Subcutaneous adipose tissue (tissue), 4 donors: ENCODE data around the gene WDR73. TPM values are rescaled to one million over a fixed set of nuclear protein-coding genes. Genes with fewer than 3 reads are reported as not detected.

Experiments used
- total RNA-seq, 4 donors: library from RNA; depleted of rRNA; stranded (reverse); fragments of >200 nt; gene quantifications; one replicate each; pipeline ENCODE4 v1.1.0, GENCODE V29; 2016
- TF ChIP-seq, protein P1 (sequence below): fragments of 450-650 bp; IDR thresholded peaks from one replicate; pipeline ENCODE4 v1.5.1; 2016; ENCODE audit warnings: low read depth, mild to moderate bottlenecking, control low read depth, antibody characterized with exemption, moderate library complexity

Gene WDR73
- total RNA-seq, 4 donors from 2014 or later: 9.5 to 19.8 (median 15.8) TPM

DNA sequence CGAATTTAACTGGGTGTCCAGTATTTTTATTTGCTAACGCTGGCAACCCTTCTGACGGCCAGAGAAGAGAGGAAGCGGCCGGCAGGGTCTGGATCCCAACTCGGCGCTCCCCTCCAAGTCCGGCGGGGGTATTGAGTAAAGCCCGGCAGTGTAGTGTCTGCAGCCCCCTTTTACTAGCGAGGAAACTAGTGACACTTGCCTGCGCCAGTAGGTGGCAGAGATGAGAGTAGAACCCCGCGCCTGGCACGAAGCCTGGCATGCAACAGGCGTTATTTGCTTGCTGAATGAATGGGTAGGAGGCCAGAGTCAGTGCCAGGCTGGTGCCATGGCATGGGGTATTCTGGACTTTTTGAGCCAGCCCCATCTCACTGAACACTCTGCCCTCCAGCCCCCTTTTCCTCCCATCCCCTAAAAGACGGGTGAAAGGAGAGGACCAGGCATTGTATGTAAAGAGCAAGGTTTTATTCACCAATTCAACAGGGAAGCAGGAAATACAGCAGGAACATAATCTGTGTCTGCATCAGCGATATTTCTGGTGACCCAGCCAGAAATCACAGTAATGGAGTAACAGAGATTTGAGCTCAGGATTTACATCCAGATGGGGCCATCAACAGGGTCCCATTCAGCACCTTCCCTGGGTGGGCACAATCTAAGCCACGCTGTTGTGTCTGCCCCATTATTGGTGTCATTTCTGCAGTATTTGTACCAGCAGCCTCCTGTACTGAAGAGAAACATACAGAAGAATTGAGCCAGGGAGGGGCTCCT, 788 bp upstream of the WDR73 start:
- TF ChIP-seq, protein P1, sequence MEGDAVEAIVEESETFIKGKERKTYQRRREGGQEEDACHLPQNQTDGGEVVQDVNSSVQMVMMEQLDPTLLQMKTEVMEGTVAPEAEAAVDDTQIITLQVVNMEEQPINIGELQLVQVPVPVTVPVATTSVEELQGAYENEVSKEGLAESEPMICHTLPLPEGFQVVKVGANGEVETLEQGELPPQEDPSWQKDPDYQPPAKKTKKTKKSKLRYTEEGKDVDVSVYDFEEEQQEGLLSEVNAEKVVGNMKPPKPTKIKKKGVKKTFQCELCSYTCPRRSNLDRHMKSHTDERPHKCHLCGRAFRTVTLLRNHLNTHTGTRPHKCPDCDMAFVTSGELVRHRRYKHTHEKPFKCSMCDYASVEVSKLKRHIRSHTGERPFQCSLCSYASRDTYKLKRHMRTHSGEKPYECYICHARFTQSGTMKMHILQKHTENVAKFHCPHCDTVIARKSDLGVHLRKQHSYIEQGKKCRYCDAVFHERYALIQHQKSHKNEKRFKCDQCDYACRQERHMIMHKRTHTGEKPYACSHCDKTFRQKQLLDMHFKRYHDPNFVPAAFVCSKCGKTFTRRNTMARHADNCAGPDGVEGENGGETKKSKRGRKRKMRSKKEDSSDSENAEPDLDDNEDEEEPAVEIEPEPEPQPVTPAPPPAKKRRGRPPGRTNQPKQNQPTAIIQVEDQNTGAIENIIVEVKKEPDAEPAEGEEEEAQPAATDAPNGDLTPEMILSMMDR: no peak

DNA sequence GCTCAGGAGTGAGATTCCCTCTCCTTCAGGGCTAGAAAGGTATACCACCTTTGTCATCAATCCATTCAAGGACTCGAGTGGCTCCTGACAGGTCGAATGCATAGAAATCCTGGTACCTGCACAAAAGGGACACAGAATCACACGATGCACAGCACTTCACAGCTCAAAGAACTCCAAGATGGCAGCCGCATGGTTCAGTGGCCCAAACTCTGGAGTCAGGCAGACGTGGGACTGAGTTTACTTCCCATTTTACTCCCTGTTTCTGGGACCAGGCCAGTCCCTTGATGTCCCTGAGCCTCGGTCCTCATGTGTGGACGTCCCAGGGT, 536 bp downstream of the WDR73 start:
- TF ChIP-seq, protein P1: no peak

DNA sequence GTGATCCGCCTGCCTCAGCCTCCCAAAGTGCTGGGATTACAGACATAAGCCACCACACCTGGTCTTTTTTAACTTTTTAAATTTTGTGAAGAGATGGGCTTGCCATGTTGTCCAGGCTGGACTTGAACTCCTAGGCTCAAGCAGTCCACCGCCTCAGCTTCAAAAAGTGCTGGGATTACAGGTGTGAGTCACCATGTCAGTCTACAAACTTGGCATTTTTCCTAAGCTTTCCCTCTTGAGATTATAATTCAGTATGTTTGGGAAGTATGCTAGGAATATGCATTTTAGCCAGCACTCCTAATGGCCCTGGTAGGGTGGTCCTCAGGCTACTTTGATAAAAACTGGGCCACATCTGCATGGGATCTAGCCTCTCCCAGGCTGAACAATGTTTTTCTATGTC, 4.4 kb downstream of the WDR73 start:
- TF ChIP-seq, protein P1: no peak

DNA sequence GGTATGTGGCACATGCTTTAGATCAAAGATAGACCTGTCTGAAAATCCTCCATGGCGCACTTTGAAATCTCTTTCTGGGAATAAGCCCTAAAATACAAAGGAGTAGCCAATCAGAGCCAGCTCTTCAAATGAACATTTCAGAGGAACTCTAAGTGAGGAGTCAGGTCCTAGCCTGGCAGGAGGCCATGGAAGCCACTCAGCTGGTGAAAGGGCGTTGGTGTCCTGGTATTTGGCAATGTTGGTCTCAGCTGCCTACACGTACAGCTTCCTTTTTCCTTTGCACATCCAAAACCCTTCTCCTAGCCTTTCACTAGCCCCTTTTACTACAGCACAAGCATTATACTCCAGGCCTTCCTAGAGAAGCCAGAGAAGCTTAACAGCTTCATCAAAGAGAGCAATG, 5.5 kb downstream of the WDR73 start:
- TF ChIP-seq, protein P1: no peak

DNA sequence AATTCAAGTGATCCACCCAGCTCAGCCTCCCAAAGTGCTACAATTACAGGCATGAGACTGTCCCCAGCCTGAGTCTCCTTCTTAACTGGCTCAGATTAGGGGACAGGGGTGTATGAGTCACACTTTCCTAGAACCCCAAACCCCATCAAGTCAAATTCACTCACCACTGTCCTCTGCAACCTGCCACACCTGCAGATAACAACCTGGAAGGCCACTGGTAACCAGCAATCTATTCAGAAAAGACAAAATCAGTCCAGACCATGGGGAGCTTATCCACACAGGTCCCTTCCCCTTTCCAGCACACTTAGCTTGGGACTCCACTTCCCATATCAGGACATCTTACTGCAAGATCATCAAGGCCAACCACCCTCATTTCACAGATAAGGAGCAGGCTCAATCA, 6.4 kb downstream of the WDR73 start:
- TF ChIP-seq, protein P1: no peak

DNA sequence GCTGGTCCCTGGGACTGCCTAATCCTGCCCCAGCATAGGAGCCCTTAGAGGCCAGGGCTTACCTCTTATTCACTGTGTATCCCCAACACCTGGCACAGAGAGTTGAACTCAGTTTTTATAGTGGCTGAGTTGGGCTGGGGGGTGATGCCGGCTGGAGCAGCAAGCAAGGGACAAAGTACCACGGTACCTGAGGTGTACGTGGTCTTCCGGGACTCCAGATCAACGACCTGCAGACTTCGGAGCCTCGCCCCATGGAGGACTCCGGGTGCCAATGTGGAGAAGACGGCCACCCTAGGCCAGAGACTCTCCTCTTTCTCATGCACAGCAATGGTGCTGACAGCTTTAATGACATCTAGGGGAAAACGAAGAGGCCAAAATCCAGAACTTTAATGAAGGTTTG, 8.1 kb downstream of the WDR73 start:
- TF ChIP-seq, protein P1: no peak

DNA sequence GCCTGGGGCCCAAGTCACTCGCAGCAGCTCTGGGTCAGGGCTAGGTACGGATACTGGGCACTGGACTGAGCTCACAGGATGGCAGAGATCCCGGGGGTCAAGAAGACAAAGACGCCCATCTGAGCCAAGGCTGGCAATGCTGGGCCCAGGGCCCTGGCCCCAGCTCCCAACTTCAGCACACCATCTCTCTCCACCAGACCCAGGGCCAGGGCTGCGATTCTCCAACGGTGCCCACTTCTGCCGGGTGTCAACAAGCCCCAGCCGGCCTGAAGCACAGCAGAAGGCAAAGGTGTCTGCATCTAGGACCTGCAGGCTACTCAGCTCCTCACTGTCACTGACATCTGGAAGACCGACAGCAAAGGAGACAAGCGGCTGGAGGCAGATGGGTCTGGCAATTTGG, 8.6 kb downstream of the WDR73 start:
- TF ChIP-seq, protein P1: no peak
